NCI-H2107 treated with DMSO at 0.1 percent for 48 hours (cell line): ENCODE results near the gene RAB11FIP4.

Experiments used
- DNase-seq: peaks from one replicate; lab custom pipeline; 2025; ENCODE audit not compliant: unreplicated experiment; lab: John Stamatoyannopoulos, UW

The RAB11FIP4 gene

GRCh38 chr17:31495022-31495885 lies 103.8 kb downstream of the RAB11FIP4 start:
- peak; percentile 84 for DNase-seq

- DNase-seq: no peak
Observed at GRCh38 chr17:31496097-31496496, 104.6 kb downstream of the RAB11FIP4 start.

GRCh38 chr17:31496601-31497000 lies 105.1 kb downstream of the RAB11FIP4 start:
- DNase-seq: no peak

- no peak for DNase-seq
Observed at GRCh38 chr17:31497431-31497830, 106.0 kb downstream of the RAB11FIP4 start.

- DNase-seq: no peak
Observed at GRCh38 chr17:31497994-31498826, 106.7 kb downstream of the RAB11FIP4 start.

- DNase-seq: no peak
Observed at GRCh38 chr17:31499771-31500554, 108.5 kb downstream of the RAB11FIP4 start.

GRCh38 chr17:31506517-31506916 lies 115.0 kb downstream of the RAB11FIP4 start:
- DNase-seq: no peak

GRCh38 chr17:31508288-31509094 lies 117.0 kb downstream of the RAB11FIP4 start:
- DNase-seq: no peak

GRCh38 chr17:31509095-31509804 lies 117.8 kb downstream of the RAB11FIP4 start:
- DNase-seq: no peak

GRCh38 chr17:31509805-31510177 lies 118.3 kb downstream of the RAB11FIP4 start:
- DNase-seq: no peak

- DNase-seq: no peak
Observed at GRCh38 chr17:31510308-31511194, 119.1 kb downstream of the RAB11FIP4 start.

- DNase-seq: peak; percentile 40
Observed at GRCh38 chr17:31511195-31511578, 119.7 kb downstream of the RAB11FIP4 start.

GRCh38 chr17:31511580-31511979 lies 120.1 kb downstream of the RAB11FIP4 start:
- no peak for DNase-seq

GRCh38 chr17:31512104-31512740 lies 120.7 kb downstream of the RAB11FIP4 start:
- DNase-seq: no peak

- no peak for DNase-seq
Observed at GRCh38 chr17:31512796-31513195, 121.3 kb downstream of the RAB11FIP4 start.

GRCh38 chr17:31513731-31514427 lies 122.4 kb downstream of the RAB11FIP4 start:
- DNase-seq: no peak

GRCh38 chr17:31515267-31515666 lies 123.8 kb downstream of the RAB11FIP4 start:
- no peak for DNase-seq

- no peak for DNase-seq
Observed at GRCh38 chr17:31517524-31517923, 126.0 kb downstream of the RAB11FIP4 start.
